ENCODE measurements around the gene TLNRD1.

Gene TLNRD1

DNA sequence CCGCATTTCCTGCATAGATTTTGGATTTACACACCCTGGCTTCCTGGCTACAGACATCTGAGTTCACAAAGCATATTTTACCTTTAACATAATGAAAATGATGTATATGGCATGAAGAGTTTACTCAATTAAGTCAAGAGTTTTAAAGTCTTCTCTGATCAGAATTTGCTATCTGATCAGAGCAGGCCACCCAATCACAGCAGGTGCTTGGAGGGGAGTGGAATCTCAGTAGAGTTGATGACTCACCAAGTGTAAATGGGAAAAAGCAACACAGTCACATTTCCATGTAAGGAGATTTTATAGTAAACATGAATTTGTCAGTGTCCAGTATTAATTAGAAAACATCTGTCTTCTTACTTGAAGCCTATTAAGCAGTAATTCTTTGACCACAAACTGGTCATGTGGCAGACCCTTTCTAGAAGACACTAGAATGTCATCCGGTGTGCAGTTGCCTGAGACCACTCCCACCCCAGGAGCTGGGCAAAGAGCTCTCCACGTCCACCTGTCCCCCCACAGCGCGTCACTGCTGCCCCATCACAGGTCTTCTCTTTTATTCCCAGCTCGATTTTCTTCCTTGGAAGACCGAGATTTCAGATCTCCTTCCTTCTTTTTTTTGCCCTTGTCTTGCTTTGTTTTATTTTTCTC is 21.9 kb upstream of the TLNRD1 start:
- DNase-seq = no peak

- DNase-seq = no peak
Measured at GRCh38 chr15:80979538-80980200, 21.1 kb upstream of the TLNRD1 start.

DNA sequence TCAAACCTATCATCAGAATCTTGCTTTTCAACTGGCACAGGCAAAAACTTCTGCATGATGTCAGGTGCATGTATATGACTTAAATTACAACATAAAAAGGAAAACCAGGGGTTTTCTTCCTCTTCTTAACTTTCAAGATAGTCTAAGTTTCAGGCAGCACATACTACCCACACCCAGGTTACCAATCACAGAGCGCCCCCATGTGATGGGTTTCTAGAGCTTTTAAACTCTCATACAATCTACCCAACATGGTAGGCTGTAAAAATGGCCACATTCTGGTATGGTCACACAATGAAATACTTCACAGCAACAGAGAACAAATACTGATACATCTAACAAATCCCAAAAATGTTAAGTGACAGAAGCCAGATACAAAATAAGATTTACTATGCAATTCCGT is 18.5 kb upstream of the TLNRD1 start:
- DNase-seq = peak in 1 of 2 donors; percentile 29

DNA sequence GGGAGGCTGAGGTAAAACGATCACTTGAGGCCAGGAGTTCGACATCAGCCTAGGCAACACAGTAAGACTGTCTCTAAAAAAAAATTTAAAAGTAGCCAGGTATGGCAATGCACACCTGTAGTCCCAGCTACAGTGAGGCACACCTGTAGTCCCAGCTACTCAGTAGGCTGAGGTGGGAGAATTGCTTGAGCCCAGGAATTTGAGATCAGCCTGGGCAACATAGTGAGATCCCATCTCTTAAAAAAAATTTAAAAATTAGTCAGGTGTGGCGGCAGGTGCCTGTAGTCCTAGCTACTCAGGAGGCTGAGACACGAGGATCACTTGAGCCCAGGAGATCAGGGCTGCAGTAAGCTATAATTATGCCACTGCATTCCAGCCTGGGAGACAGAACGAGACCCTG is 17.9 kb upstream of the TLNRD1 start:
- no peak for DNase-seq

- peak; percentile 89 to 92 for DNase-seq
Measured at GRCh38 chr15:80984856-80985255, 15.9 kb upstream of the TLNRD1 start.

- DNase-seq = no peak
Measured at GRCh38 chr15:80985981-80986380, 14.7 kb upstream of the TLNRD1 start.

- no peak for DNase-seq
Measured at GRCh38 chr15:80986487-80986886, 14.2 kb upstream of the TLNRD1 start.

DNA sequence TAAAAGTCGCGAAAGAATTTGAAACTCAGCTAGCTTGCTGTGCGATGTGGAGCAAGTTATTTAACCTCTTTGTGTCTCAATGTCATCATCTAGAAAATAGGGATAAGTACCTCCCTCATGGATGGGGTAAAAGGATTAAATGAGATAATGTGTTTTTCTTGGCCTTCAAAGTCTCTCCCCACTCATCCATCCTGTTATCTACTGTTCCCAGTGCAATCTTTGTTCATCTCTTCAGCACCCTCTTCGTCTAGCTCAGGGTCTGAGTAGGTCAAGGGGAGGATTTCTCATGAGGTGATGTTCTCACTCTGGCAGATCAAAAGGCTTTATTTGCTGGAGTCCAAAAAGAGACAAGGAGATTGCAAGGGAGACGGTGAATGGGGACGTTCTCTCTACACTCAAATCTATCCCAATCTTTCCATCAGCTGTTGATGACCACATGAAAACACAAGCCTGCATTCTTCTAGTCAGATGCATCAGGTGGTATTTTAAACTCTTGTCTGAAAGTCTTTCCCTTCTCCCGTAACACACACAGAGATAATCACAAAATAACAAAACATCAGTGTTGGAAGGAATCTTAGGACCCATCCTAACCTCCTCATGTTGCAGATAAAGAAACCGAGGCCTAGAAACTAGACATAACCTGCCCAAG is 12.5 kb upstream of the TLNRD1 start:
- DNase-seq = no peak

DNA sequence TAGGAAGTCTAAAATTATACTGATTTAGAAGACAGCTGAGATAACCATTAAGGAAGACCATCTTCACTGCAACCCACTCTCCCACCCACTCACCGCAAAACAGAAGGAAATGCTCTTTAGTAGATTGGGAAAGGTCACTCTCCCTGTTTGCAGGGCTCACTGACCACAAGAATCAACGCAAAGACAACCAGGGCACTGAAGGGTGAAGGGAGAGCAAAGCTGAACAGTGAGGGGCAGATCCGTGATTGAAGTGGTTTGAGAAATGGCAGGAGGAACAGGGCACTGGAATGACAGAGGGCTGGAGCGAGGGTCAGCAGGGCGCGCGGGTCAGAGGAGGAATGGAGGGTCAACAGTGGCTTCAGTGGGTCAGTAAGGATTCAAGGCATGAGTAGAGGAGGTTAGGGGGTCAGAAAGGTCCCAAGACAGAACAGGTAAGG is 11.6 kb upstream of the TLNRD1 start:
- DNase-seq = peak; percentile 75 to 89

- DNase-seq = peak; percentile 95 to 98
Measured at GRCh38 chr15:80989518-80990478, 10.9 kb upstream of the TLNRD1 start, which contains the start of gene MESD. MESD (minus strand) TSS chr15:80989819; CDS start chr15:80989791, 28 bp downstream.

GRCh38 chr15:80990955-80991354 is 9.8 kb upstream of the TLNRD1 start:
- no peak for DNase-seq

DNA sequence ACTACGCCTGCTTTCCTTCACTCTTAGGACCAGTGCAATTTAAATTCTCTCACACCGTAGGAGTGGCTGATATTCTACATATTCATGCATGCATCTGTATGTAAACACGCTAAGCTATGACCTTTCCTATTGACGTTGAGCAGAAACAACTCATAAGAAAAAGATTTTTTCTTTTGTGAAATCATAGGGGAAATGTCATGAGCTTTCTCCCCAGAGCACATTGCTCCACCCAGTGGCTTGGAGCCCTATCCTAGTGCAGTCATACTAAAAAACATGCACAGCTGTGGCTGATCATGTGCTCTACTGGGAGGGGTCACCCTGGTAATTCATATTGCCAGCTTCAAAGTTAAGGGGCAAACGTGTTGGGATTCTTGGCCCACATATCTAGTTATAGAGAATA is 9.3 kb upstream of the TLNRD1 start:
- peak; percentile 82 to 84 for DNase-seq

DNA sequence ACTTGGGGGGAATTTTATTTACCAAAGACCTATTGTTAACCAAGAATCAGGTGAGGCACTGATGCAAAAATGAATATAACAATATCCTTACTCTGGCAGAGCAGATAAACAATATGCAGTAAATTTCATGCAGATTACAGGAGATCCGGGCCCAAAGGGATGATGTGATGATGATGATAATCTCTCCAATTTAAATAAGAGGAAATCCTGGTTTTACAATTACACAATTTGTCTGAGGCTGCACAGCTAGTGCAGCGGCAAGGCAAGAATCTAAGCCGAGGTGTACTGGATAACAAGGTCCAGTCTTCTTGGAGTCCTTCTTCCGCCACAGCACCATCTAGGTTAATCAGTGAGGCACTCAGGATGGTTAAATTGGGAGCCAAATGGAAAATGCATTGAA is 8.7 kb upstream of the TLNRD1 start:
- peak; percentile 53 for DNase-seq

DNA sequence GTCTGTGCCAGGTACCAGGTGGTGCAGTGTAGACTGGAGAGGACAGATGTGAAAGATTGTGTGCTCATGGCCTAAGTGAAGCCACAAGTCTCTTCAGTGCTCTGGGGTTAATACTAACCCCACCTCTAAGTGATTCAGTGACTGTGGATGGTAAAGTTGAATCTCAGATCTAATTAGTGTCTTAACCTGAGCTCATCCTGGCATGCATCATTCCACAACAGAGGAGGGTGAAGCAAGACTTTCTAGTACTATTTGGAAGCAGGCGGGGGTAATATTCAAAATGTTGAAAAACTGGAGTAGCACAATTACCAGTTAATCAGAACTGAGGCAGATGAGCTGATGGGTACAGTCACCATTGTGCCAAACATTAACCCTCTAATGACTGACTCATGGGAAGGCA is 8.3 kb upstream of the TLNRD1 start:
- DNase-seq = no peak

- DNase-seq = peak; percentile 39 to 40
Measured at GRCh38 chr15:80996247-80996646, 4.5 kb upstream of the TLNRD1 start.

GRCh38 chr15:80997692-80998091 is 3.0 kb upstream of the TLNRD1 start:
- no peak for DNase-seq

GRCh38 chr15:80998251-80998650 is 2.5 kb upstream of the TLNRD1 start:
- DNase-seq = no peak

DNA sequence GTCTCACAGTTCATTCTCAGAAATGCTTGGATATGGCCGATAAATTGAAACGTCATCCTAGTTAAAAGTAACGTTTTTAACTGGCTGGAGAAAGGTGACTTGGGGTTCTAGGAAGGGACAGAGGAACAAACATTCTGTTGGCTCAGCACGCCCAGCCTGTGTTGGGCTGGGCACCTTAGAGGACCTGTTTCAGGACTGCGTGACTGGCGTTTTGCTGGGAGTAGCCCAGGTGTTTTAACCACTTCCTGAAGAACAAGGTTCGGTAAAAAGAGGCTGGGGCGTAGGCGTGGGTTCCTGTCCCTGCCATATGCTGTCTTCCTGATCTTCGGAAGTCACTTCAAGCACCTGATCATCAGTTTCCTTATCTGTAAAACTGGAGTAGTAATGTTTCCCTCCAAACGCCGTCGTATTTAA is 1.1 kb upstream of the TLNRD1 start:
- peak in 1 of 2 donors; percentile 6 for DNase-seq

DNA sequence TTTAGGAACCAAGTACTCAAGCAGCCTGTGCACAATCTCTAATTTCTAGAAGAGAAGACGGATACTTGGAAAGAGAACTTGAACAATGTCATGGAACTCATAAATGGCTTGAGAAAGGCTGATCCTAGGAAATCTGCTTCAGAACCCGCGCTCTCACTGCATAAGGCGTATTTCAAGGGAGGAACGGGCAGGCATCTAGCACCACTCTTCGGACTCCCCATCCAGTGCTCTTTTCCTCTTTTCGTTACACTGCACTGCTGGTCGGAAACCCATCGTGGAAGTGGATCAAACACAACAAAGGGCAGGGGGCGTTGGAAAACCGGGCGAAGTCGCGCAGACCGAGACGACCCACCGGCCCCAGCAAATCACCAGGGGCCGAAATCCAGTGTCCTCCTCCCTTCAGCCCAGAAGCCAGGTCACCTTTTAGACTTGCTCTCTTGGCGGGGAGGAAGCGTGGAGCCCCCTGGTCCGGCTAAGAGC is 539 bp upstream of the TLNRD1 start:
- peak; percentile 23 to 29 for DNase-seq

- DNase-seq = peak; percentile 60 to 70
Measured at GRCh38 chr15:81001152-81002008, 657 bp downstream of the TLNRD1 start.

DNA sequence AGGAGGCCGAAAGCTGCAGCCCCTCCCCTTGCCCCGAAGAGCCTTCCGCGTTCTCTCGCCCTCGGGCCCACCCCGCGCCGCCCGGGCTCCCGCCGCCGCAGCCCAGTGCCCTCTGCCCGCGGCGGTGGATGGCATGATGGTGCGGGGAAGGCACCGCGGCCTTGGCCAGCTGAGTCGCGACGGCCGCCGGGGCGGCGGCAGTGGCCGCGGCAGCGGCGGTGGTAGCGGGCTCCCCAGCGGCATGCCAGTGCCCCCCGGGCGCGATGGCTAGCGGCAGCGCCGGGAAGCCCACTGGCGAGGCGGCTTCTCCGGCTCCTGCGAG is 1.2 kb downstream of the TLNRD1 start:
- DNase-seq = no peak

Data from inflammatory macrophage (primary cell).